Caco-2 (cell line): ENCODE data around the gene KLF9. TPM values are rescaled to one million over a fixed set of nuclear protein-coding genes. Genes with fewer than 3 reads are reported as not detected.

Source experiments
- BruUV-seq: library from RNA; stranded (reverse); fragments of 400-500 nt; replicated peaks from 2 replicates; lab custom pipeline; 2021; lab: Mats Ljungman, UMichigan
- CTCF ChIA-PET: fragments of 300-600 bp; sonication (Branson Sonifier 250); formaldehyde crosslinking; loops from one replicate; lab custom pipeline; 2022; ENCODE audit warnings: antibody characterized with exemption; lab: Charles Lee
- POLR2A ChIA-PET: fragments of 300-600 bp; sonication (Branson Sonifier 250); formaldehyde crosslinking; loops from one replicate; lab custom pipeline; 2022; ENCODE audit warnings: antibody characterized with exemption; lab: Charles Lee
- DNase-seq, 2 experiments: peaks; one replicate each; pipeline versions ENCODE4 v3.0.0 to v3.0.0-alpha.2; 2020 to 2022
- H3K27me3 ChIP-seq: replicated peaks from 2 replicates; pipeline ENCODE4 v1.6.0; 2011; ENCODE audit warnings: low read length; ENCODE audit not compliant: control insufficient read depth, insufficient read depth
- H3K36me3 ChIP-seq: 2 replicates; pipeline ENCODE4 v1.5.1; 2011; ENCODE audit warnings: low read length; ENCODE audit not compliant: control insufficient read depth, insufficient read depth
- H3K4me1 ChIP-seq: fragments of 250-450 bp; sonication (Bioruptor Pico); 2 replicates; pipeline ENCODE4 v1.5.1; 2020; ENCODE audit warnings: mild to moderate bottlenecking
- H3K4me3 ChIP-seq: 2 replicates; pipeline ENCODE4 v1.5.1; 2011; ENCODE audit warnings: low read depth, mild to moderate bottlenecking, control low read depth, low read length
- H3K9me3 ChIP-seq: fragments of 250-450 bp; sonication (Bioruptor Pico); 2 replicates; pipeline ENCODE4 v1.5.1; 2020; ENCODE audit warnings: mild to moderate bottlenecking, moderate library complexity
- H3K27ac Mint-ChIP-seq: one replicate; pipeline ENCODE4 v1.8.0; 2022; ENCODE audit warnings: mixed read lengths; ENCODE audit not compliant: unreplicated experiment
- H3K27me3 Mint-ChIP-seq: one replicate; pipeline ENCODE4 v1.8.0; 2022; ENCODE audit warnings: mixed read lengths; ENCODE audit not compliant: insufficient read depth, unreplicated experiment
- H3K36me3 Mint-ChIP-seq: one replicate; pipeline ENCODE4 v1.8.0; 2022; ENCODE audit warnings: mild to moderate bottlenecking, mixed read lengths; ENCODE audit not compliant: insufficient read depth, unreplicated experiment
- H3K4me1 Mint-ChIP-seq: one replicate; pipeline ENCODE4 v1.8.0; 2022; ENCODE audit warnings: low read depth, mixed read lengths; ENCODE audit not compliant: unreplicated experiment
- H3K4me3 Mint-ChIP-seq: one replicate; pipeline ENCODE4 v1.8.0; 2022; ENCODE audit warnings: mild to moderate bottlenecking, moderate library complexity, mixed read lengths; ENCODE audit not compliant: unreplicated experiment
- H3K9me3 Mint-ChIP-seq: one replicate; pipeline ENCODE4 v1.8.0; 2022; ENCODE audit warnings: mixed read lengths; ENCODE audit not compliant: unreplicated experiment
- intact Hi-C: fragments of 100-400 bp; cut with micrococcal nuclease; formaldehyde crosslinking; loops from one replicate; pipeline ENCODE4 v1.10.0; 2022; ENCODE audit not compliant: unreplicated experiment
- total RNA-seq: library from RNA; stranded (reverse); gene quantifications from 2 replicates; pipeline ENCODE4 v1.2.3, GENCODE V29; 2022
- TF ChIP-seq, protein P1 (sequence below), 2 experiments: fragments of 200-600 bp in 1 of 2; IDR thresholded peaks; 1 replicate in 1 of 2; 2 replicates in 1 of 2; pipeline versions ENCODE4 v1.5.1 to v1.8.0; 2011 to 2022; ENCODE audit warnings: antibody characterized with exemption in 1 of 2, control low read depth in 1 of 2, inconsistent platforms in 1 of 2, low read depth in 1 of 2, low read length in 1 of 2, mild to moderate bottlenecking in 1 of 2, moderate library complexity in 1 of 2; ENCODE audit not compliant: insufficient read depth in 1 of 2, severe bottlenecking in 1 of 2, unreplicated experiment in 1 of 2

KLF9 gene
- total RNA-seq, 1 experiment from 2014 or later, result 0.98 TPM

DNA sequence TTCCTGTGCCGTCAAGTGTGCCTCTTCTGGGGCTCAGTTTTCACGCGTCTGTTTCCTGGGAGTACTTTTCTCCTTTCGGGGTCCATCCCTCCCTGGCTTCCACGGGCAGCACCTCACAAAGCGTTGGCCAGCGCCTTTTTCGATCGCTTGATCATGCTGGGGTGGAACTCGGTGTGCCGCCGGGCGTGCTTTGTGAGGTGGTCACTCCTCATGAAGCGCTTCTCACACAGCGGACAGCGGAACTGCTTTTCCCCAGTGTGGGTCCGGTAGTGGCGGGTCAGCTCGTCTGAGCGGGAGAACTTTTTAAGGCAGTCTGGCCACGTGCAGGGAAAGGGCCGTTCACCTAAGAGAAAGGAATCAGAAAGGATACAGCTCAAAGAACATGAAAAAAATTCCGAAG, 26.8 kb downstream of the KLF9 start:
- Mint-ChIP-seq H3K9me3 (no peaks in the 10 kb centered on the region), H3K36me3 (no peaks in the 10 kb centered on the region), H3K4me3 (no peak overlapping the region), H3K27me3 (no peaks in the 10 kb centered on the region), H3K27ac (no peak overlapping the region), H3K4me1 (no peaks in the 10 kb centered on the region)
- DNase-seq, result no peak
- Histone ChIP-seq H3K9me3 (no peaks in the 10 kb centered on the region), H3K36me3 (no peaks in the 10 kb centered on the region), H3K27me3 (no peaks in the 10 kb centered on the region), H3K4me3 (no peak overlapping the region), H3K4me1 (no peaks in the 10 kb centered on the region)
- POLR2A ChIA-PET, result no interaction called here
- CTCF ChIA-PET, result no interaction called here
- TF ChIP-seq, protein P1, sequence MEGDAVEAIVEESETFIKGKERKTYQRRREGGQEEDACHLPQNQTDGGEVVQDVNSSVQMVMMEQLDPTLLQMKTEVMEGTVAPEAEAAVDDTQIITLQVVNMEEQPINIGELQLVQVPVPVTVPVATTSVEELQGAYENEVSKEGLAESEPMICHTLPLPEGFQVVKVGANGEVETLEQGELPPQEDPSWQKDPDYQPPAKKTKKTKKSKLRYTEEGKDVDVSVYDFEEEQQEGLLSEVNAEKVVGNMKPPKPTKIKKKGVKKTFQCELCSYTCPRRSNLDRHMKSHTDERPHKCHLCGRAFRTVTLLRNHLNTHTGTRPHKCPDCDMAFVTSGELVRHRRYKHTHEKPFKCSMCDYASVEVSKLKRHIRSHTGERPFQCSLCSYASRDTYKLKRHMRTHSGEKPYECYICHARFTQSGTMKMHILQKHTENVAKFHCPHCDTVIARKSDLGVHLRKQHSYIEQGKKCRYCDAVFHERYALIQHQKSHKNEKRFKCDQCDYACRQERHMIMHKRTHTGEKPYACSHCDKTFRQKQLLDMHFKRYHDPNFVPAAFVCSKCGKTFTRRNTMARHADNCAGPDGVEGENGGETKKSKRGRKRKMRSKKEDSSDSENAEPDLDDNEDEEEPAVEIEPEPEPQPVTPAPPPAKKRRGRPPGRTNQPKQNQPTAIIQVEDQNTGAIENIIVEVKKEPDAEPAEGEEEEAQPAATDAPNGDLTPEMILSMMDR (IDR thresholded peaks at IDR 0.05; ENCODE audit: insufficient read depth in 1 of 2, low read depth in 1 of 2, low read length in 1 of 2, severe bottlenecking in 1 of 2, unreplicated experiment in 1 of 2), result no peak
- BruUV-seq, result no TSS peak
- intact Hi-C loops, result no loop called here

DNA sequence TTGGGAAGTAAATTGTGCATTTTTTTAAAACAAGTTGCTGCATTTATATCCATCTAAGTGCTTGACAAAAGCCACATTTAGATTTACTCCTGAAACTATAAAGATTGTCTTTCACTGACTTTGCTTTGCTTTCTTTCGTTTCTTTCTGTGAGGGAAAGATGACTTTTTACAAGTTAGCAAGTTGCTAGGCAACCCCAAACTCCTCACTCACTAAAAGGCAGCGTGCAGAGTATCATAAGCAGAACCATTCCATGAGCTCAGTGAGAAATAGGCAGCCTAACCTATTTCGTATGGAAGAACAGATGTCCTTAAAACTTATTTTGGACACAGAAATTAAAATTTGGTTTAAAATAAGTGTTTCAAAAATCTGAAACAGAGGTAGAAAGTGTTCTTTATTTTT, 29.0 kb downstream of the KLF9 start:
- ChIA-PET POLR2A (no interaction called here), CTCF (no interaction called here)
- no TSS peak for BruUV-seq
- no peak for DNase-seq
- no peaks in the 10 kb centered on the region for H3K36me3 ChIP-seq
- no peaks in the 10 kb centered on the region for H3K9me3 ChIP-seq
- TF ChIP-seq, protein P1 (IDR thresholded peaks at IDR 0.05; ENCODE audit: insufficient read depth in 1 of 2, low read depth in 1 of 2, low read length in 1 of 2, severe bottlenecking in 1 of 2, unreplicated experiment in 1 of 2), result no peak
- no peaks in the 10 kb centered on the region for H3K4me1 ChIP-seq
- Mint-ChIP-seq H3K4me1 (no peaks in the 10 kb centered on the region), H3K9me3 (no peaks in the 10 kb centered on the region), H3K4me3 (no peak overlapping the region), H3K27me3 (no peaks in the 10 kb centered on the region), H3K27ac (no peak overlapping the region), H3K36me3 (no peaks in the 10 kb centered on the region)
- no peak overlapping the region for H3K4me3 ChIP-seq
- intact Hi-C loops, result no loop called here
- H3K27me3 ChIP-seq, result no peaks in the 10 kb centered on the region

DNA sequence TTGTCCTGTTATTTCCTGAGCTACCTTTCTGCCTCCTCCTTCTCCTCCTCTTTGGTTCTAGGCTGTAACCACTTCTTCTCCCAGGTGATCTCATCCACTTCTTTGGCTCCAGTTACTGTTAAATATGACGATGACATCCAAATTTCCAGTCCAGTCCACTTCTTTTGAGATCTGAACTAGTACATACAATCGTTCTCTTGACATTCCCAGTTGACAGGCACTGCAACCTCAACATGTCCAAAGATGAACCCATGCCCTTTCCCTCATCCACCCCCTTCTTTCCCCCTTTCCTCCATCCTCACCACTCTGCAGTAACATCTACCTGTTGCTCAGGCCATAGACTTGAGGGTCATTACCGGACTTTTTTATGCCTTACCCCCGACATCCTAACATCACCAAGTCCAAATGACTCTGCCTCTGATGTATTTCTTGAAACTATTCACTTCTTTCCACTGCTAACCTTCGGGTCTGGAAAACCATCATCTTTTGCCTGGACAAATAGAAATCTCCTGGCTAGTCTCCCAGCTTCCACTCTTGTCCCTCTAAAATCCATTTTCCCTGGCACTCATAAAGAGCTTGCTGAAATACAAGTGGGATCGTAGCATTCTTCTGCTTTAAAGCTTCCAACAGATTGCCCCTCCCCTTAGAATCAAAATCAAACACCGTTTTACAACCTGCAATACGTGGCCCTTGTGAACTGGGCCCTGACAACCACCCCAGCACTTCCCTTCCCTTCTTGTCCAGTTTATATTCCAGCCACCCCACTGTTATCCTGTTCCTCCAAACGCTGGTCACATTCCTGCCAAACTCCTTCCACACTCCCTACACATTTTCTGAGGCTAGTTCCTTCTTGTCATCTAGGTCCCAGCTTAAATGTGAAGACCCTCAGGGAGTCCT, 31.5 kb downstream of the KLF9 start:
- no peaks in the 10 kb centered on the region for H3K9me3 Mint-ChIP-seq
- no peak overlapping the region for H3K27ac Mint-ChIP-seq
- H3K27me3 ChIP-seq, result no peaks in the 10 kb centered on the region
- ChIA-PET CTCF (no interaction called here), POLR2A (no interaction called here)
- H3K4me1 ChIP-seq, result no peaks in the 10 kb centered on the region
- DNase-seq, result no peak
- BruUV-seq, result no TSS peak
- no peaks in the 10 kb centered on the region for H3K9me3 ChIP-seq
- no peaks in the 10 kb centered on the region for H3K4me1 Mint-ChIP-seq
- H3K36me3 ChIP-seq, result no peaks in the 10 kb centered on the region
- no peak overlapping the region for H3K4me3 Mint-ChIP-seq
- H3K4me3 ChIP-seq, result no peak overlapping the region
- TF ChIP-seq, protein P1 (IDR thresholded peaks at IDR 0.05; ENCODE audit: insufficient read depth in 1 of 2, low read depth in 1 of 2, low read length in 1 of 2, severe bottlenecking in 1 of 2, unreplicated experiment in 1 of 2), result no peak
- no peaks in the 10 kb centered on the region for H3K27me3 Mint-ChIP-seq
- intact Hi-C loops, result no loop called here
- no peaks in the 10 kb centered on the region for H3K36me3 Mint-ChIP-seq
